Amniotic stem cell (primary cell): ENCODE data around the gene FGF4.
"Not testable (repeated sequence)": the region's sequence is repeated elsewhere in the genome, so short reads cannot be mapped to it uniquely, and the experiment has no call there.

ENCODE experiments used
- DNase-seq: peaks from one replicate; lab custom pipeline; 2025; lab: John Stamatoyannopoulos, UW

FGF4 gene

DNA sequence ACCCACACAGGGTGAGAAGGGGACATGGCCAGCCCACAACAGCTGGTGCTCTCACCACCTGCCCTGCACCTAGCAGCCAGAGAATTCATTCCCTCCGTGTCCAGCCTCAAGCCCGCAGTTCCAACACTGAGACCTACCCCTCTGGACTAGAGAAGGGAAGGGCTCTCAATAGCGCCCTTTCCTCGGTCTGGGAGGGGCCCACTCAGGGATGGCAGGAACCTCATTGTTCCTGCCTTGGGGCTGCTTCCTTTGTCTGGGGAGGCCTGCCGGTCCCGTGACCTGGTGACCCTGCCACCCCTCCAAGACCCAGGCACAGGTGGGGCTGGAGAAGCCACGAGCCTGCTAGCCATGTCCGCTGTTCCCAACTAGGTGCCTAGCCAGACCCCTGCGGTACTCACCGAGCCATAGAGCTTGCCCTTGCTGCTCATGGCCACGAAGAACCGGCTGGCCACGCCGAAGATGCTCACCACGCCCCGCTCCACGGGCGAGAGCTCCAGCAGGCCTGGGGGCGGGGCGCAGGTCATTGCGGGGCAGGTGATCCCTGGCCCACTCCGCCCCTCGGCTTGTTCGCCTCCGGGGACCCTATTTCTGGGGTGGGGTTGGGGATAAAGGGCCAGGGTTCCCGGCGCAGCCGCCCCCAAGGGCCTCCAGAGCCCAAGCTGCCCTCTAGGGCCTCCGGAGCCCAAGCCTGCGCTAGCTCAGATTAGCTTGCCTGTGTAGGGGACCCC is 1.4 kb downstream of the FGF4 start:
- DNase-seq: no peak

DNA sequence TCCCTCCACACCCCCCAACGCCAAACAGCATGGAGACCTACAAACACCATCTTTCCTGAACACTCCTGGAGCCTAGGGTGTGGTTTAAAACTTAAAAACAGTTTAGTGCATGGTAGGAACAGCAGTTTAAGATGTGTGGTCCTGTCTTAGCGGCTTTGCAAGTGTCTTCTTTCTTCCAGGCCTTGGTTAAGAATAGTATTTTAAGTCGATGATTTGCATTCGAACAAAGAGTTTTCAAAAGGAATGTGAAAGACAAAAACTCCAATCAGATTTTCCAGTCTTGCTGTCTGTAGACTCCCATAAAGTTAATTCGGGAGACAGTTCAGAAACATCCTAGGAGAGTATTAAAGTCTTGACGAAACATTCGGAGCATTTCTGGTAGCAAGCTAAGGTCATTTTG is 3.7 kb downstream of the FGF4 start:
- DNase-seq: no peak

DNA sequence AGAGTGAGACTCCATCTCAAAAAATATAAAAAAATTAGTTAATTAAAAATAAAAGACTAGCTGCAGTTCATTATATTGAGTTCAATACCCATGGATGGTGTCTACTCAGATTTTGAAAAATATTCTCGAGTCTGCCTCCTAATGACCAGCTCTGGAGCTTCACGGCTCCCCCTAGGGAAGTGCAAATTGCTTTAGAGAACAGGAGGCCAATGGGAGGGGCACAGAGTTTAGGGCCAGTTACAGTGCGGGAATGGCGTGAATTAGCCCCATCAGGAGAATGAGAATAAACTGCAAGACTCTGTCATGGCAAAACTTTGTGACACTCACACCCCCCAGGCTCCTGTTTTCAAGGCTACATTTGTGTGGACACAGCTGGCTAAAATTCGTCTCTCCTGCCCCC is 4.6 kb downstream of the FGF4 start:
- DNase-seq: no peak

DNA sequence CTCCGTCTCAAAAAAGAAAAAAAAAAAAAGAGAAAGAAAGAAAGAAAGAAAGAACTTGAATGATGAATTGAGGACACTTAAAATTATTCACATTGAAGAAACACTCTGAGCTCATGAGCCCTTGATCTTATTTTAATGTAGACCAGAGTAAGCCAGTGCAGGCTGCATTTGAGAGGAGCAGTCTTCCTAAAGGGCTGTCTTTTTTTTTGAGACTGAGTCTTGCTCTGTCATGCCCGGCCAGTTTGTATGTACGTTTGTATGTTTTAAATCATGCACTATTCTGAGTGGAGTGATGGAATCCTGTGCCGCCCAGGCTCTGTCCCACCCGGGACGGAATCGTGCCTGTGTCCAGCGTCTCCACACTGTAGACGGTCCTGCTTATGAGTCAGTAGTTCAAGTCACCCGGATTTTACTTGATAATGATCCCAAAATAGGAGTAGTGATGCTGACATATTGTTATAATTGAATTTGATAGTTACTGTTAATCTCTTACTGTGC is 9.6 kb downstream of the FGF4 start:
- no peak for DNase-seq

DNA sequence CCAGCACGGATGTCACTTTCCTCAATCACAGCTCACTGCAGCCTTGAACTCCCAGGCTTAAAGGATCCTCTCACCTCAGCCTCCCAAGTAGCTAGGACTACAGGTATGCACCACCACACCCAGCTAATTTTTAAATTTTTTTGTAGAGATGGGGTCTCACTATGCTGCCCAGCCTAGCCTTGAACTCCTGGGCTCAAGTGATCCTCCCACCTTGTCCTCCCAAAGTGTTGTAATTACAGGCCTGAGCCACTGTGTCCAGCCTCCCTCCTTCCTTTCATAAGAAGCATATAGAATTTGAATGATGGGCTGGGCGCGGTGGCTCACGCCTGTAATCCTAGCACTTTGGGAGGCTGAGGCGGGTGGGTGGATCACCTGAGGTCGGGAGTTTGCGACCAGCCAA is 10.2 kb downstream of the FGF4 start:
- not testable (repeated sequence) for DNase-seq

DNA sequence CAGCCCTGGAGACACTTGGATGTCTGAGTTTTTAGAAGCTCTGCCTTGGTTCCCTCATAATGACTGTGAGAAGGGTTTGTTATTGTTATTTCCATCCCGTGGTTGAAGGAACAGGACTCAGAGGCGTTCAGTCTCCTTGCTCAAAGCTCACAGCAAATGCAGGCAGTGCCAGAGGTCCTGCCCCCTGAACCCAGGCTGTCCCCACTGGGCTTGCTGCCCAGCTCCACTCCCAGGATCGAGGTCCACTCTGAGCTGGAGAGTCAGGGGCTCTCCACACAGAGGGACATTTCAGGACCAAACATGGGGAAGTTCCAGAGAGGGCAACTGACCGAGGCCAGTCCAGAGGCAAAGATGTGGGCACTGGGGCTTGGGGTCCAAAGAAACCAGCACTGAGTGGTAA is 14.8 kb downstream of the FGF4 start:
- DNase-seq: no peak

DNA sequence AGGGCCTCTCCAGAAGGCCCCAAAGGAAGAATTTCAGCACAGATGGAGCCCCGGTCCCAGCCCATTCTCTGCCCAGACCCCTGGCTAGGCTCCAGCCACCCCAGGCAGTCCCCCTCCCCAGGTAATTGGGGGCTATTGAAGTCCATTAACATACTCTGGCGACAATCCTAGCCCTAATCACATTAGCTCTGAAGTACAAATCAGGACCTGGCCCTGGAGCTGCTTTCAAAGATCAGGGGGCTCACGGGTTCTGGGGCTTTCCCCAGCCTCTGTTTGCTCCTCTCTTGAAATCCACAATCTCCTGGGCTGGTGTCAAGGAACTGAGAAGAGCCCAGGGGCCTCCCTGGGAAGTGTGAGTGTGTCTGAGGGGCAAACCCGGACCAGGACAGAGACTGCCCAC is 22.3 kb downstream of the FGF4 start:
- DNase-seq: no peak

DNA sequence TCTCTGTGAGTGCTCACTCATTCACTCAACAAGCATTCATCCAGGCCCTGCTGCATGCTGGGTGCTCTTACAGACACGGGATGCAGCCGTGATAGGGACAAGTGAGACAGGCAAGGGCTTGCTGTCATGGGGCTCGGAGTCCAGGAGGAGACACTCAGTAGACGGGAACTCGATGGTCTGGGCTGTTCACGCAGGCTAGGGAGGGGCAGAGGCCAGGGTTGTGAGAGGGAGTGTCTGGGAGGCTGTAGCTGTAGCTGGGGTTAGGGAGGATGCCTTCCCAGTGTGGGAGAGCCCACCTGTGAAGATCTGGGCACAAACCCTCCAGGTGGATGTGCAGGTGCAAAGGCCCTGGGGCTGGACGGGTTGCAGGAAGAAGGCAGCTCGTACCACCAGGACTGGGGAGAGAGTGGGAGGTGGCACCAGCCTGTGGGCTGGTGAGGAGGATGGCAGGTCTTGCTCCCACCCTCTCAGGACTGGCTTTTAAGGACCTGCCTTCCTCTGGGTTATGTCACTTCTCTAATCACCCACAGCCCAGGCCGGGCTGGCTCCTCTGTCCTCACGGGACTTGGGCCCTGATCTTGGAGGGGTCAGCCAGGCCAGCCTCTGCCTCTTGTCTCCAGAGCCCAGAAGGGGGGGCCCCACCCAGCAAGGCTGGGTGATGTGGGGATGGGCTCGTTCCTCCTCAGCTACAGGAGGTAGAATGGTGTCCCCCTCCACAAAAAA is 24.1 kb downstream of the FGF4 start:
- DNase-seq: no peak

DNA sequence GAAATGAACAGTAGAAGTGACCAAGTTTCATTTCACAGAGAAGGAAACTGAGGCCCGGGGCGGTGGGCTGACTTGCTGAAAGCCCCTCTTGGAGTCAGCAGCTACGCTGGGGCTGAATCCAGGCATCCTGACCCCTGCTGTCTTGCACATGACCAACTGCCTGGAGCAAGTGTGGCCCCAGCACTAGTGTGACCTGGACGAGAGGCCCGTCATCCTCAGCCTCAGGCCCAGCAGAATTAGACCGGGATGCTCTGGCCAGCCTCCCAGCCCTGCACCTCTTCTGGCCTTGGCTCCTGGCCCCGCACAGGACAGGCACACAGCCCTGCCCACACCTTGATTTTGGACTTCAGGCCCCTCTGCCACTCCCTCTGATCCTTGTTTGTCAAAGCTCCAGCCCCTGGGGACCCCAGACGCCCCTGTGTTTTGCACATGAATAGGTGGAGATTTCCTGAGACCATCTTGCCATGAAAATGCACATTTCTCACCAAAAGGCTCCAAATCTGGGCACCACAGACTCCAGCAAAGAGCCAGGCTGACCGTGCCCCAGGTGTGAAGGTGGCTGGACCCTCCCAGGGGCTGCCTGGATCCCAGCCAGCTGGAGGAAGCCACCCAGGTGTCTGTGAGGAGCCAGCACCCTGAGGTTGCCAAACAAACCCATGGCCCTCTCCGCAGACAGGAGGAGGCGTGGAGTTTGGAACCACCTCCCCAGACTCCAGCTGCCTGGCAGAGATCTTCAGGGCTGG is 24.9 kb downstream of the FGF4 start:
- DNase-seq: no peak

DNA sequence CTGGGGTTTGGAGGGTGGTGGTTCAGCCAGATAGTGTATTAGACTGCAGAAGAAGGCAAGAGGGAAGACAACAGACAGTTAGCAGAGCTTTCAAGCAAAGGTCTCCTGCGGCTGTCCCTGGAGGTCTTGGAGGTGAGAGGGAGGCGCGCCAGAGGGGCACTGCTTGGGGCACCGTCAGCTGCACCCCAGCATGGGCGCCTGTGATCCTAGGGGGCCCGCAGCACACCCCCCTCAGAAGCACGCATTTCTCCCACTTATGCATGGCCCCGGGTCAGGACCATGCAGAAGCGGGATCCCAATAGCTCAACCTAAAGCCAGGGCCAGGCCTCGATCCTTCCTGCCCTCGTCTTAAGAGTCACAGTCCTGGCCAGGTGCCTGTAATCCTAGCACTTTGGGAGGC is 26.5 kb downstream of the FGF4 start:
- no peak for DNase-seq

DNA sequence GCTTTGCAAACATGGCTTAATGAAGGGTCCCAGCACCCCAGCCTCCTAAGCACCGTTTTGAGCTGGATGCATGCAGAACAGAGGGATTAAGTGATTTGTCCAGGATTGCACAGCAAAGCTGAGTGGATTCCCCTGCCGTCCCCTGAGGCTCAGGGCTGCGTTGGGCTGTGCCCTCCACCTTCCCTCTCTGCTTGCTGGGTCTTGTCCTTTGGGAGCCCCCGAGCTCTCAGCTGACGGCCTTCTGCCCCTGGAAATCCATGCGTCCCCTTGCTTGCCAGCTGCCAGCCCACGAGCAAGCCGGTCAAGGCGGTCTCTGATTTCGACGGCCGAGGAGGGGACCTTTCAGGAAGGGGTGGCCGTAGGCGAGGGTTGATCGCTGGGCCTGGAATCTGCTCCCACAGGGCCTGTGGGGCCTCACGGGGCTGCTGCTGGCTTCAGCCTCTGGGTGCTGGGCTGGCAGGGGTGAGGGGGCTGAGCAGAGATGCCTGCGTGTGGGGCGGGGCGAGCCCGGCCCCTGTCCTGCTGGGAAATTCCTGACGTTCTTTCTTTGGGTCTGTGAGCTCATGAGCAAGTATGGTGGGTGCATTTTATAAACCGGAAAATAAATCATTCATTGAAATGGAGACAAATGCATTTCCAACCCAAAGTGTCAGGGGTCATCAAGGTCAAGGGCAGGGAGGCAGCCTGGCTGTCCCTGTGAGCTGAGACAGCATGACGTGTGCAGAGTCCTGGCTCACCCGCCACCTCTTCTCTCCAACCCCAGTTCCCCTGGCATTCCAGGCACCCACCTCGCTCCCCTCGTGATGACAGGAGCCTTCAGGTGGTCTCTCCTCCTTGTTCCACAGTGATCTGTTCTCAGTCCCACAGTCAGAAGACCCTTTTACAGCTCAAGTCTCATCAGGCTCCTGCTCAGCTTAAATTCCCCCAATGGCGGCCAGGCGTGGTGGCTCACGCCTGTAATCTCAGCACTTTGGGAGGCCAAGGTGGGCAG is 28.1 kb downstream of the FGF4 start:
- no peak for DNase-seq

DNA sequence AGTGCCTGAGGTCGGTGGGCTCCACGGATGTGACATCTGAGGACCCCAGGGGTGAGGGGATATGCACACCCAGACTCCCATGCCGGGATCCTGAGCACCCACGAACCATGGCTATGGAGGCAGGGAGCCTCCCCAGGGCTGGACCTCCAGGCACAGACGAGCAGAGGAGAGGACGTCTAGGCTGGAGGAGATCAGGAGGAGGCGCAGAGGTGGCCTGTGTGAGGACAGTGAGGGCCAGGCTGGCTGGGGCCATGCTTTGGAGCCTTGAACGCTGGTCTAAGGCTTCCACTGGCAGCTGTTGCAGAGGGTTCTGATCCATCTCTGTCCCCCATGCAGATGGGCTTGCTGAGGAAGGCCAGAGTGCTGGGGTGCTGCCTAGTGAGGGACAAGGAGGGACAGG is 29.0 kb downstream of the FGF4 start:
- DNase-seq: no peak

DNA sequence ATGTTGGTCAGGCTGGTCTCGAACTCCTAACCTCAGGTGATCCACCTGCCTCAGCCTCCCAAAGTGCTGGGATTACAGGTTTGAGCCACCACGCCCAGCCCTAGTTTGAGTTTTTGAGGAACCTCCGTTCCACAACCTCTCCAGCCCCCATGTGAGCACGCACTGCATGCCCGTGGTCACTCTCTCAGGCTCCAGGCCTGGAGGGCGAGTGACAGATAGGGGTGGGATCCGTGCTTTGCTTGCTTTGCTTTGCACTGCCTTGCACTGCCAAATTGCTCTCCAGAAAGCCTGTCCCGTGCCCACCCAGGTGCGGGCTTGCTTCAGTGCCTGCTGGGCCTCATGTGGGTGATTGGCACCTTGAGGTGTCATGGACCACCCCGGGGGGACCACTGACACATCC is 29.9 kb downstream of the FGF4 start:
- DNase-seq: no peak

DNA sequence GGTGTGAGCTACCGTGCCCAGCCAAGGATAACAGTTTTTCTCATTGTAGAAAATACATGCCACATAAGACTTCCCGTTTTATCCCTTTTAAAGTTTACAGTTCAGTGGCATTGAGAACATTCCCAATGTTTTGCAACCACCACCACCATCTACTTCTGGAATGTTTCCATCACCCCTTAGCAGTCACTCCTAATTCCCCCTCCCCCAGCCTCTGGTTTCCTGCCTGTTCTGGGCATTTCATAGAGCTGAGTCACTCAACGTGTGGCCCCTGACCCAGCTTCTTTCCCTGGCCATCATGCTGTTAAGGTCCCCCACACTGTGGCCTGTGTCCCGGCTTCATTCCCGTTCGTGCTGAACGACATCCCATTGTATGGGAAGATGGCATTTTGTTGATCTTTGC is 30.7 kb downstream of the FGF4 start:
- no peak for DNase-seq

DNA sequence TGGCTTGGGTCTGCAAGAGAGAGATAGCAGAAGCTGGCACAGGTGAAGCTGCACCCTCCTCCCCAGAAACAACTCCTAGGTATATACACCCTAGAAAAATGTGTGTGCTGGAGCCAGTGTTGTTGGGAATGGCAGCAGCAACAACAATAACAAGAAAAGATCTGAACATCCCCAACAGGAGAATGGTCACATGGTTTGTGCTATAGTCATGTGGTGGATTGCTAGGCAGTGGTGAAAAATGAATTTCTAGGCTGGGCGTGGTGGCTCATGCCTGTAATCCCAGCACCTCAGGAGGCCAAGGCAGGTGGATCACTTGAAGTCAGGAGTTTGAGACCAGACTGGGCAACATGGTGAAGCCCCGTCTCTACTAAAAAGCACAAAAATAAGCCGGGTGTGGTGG is 40.3 kb downstream of the FGF4 start:
- DNase-seq: no peak

DNA sequence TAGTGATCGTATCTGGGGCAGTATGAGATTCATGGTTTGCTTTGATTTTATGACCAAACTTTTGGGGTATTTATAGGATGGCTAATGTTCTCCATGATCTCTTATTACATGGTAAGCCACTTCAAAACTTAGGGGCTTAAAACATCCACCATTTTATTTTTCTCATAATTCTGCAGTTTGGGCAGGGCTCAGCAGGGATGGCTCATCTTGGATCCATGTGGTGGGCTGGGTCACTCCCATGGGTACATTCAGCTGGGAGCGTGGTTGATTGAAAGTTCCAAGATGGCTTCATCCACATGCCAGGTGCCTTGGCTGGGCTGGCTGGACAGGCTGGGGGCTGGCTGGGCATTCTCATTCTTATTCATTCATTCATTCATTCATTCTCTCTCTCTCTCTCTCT is 40.8 kb downstream of the FGF4 start:
- DNase-seq: no peak

DNA sequence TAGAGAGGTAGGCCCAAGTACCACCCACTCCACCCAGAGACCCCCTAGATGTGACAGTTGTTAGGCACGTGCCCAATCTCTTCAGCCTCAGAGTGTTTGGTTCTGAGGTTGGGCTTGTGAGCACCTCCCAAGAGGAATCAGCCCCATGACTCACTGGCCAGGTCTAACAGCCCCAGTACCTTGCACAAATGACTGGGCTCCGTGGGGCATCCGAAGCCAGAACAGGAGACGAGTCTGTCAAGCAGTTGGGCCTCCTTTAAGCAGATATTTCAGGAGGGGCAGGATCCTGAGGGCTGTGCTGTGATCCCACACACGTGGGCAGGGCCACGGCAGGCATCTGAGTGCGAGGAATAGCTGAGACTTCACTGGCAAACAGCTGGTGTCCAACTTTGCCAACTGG is 42.2 kb downstream of the FGF4 start:
- no peak for DNase-seq

DNA sequence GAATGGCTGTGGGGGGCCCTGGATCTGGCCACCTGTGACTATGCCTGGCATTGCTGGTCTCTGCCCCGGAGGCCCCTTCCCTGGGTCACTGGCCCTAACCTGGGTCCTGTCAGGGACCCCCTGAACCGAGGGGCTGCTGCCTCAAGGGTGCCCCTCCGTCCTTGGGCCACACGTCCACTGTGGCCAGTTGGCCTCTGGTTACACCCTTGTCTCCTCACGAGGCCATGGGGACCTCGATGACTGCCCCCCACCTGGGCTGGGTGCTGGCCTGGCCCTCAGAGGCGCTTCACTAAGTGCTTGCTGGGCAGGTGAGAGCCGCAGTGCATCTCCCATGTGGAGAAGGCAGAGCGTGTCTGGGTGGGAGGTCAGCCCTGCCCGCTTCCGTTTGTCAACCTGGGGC is 44.0 kb downstream of the FGF4 start:
- no peak for DNase-seq

DNA sequence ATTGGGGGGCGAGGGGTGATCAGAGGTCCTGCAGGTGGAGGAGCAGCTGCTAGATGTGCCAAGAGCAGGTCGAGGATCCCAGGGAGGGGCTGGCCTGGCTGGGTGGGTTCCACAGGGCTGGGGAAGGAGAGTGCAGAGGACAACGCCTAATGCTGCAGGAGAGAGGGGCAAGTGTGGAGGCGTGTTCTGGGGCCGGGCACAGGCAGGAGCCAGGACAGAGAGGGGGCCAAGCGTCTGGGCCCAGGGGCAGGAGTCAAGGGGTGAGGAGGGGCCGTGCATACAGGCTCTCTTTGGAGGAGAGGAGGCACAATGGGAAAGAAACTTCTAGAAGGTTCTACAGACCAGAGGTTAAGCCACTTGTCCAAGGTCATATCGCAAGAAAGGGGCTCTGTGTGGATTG is 44.6 kb downstream of the FGF4 start:
- no peak for DNase-seq

DNA sequence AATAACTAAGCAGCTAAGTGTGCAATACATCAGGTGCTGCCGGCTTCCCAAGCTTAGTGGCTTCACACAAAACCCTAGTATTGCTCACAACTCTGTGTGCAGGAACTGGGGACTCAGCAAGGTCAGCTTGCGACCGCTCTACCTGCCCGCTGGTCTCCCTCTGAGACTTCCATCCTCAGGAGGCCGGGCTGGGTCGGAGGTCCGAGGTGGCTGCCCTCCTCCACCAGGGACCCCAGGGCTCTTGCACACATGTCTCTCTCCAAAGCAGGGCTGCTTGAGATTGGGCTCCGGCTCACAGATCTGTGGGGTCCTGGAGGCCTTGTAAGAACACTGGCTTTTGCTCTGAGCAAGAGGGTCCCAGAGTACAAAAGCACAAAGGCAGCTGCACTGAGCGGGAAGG is 45.9 kb downstream of the FGF4 start:
- DNase-seq: no peak

DNA sequence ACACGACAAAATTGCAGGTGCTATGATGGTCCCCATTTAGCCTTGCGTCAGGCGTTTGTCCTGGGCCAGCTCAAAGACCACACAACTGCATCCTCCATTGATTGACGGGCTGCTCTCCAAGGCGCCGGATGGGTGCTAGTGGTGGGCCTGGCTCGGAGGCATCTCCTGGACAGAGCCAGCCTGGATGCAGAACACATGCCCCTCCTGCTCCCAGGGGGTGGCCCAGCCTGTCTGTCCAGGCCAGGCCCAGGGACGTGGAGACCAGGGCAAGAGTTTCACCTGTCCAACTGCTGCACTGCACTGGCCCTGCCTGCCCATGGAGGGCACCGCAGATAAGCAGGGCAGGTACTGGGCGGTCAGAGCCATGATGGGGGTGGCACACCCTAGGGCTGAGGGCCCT is 47.9 kb downstream of the FGF4 start:
- DNase-seq: no peak

DNA sequence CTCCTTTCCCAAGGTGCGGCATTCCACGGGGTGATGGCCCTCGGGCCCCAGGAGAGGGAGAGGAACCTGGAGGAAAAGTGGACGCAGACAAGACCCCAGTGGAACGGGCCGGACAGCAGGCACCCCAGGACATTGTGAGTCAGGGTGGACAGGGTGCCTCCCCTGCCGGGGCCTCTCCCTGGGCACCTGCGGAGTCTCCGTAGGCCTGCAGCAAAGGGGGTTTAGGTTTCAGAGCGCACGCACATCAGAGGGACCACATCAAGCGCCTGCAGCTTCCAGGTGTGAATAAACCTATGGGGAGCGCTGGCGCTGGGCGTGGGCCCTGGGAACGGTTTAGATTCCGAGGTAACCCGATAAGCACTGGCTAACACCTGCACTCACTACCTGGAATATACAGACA is 48.7 kb downstream of the FGF4 start:
- DNase-seq: no peak
